Activated CD4-positive, CD25-positive, alpha-beta regulatory T cell (primary cell): ENCODE measurements around the gene HNRNPA2B1.
"Not testable (repeated sequence)": the region's sequence is repeated elsewhere in the genome, so short reads cannot be mapped to it uniquely, and the experiment has no call there.

ENCODE experiments used
- DNase-seq, 4 experiments: peaks; one replicate each; lab custom pipeline; 2025; lab: John Stamatoyannopoulos, UW

Gene HNRNPA2B1

DNA sequence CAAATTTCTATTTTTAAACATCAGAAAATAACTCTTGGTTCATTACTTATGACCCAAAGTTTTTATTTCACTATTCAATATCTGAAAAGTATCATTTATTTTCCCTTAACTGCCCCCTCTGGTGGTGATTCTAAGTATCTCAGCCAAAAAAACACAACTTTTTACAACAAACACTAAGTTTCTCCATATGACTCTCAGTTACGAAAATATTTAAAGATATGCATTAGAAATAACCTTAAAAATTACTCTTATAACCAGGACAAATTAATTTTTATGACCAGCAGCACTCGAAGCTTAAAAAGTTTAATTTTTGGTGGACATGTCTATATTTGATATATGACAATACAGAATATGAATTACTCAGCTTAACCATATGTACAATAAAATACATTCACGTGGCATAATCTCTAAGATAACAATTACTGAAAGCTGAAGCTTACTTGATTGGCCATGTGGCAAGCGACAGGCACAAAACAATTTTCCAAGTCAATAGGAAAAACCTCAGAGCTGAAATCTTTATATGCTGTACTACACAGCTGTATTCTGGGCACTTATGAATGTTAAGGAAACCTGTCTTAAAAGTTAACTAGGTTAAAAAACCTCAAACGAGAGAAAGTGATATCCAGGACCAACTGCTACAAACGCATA, 2.3 kb downstream of the HNRNPA2B1 start:
- DNase-seq = no peak

DNA sequence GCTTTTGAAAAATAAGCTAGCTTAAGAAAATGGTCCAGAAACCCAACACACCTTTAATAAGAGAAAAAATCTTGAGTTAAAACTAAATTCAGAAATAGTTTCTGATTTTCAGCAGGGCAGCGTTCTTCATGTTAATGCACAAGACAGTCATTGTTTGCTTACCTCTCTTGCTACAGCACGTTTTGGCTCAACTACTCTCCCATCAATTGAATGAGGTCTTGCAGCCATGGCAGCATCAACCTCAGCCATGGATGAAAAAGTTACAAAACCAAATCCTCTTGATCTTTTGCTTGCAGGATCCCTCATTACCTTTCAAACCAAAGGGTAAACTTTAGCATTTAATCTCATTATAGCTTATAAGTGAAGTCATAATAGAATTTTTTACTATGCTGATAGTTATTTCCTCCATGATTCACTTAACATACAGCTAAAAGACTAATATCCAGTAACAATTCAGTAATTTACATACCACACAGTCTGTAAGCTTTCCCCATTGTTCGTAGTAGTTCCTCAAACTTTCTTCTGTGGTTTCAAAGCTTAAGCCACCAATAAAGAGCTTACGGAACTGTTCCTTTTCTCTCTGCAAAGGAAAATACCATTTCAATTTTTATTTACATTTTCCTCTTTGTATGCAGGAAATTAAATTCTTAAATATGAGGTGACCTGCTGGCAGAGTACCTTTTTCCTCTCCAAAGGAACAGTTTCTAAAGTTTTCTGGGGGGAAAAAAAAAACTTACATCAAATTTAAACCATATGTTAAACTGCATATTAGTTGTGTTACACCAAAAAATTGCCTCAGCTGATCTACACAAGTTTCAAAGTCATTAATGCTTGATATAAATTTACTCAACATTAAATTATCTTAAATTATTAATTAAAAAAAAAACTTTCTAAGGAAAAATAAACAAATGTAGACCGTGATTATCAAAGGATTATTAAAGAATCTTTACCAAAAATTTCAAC, 3.1 kb downstream of the HNRNPA2B1 start:
- DNase-seq = no peak

DNA sequence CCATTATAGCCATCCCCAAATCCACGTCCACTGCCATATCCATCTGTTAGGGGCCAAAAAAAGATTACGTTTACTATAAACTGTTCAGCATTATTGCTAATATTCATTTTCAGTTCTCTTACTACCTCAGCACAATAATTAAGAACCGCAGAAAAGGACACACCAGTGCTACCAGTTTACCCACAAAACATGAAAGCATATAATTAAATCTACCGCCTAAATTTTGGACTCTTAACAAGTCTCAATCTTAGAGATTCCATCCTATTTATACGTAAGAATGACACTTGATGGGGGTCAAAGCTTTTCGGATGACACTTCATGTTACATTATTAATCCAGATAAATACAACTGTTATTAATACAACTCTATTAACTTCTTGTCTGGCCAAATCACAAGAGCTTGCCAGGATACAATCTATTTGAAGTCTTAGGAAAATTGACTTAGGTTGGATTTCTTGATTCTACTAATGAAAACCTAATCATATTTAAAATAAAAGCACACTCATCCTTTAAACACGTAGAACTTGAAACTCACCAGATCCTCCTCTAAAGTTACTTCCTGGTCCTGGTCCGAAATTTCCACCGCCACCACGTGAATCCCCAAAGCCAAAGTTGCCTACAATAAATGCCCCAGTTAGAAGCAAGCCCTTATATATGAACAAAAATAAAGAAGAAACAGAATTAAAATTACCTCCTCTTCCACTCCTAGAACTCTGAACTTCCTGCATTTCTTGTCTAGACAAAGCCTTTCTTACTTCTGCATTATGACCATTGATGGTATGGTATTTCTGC, 4.5 kb downstream of the HNRNPA2B1 start:
- no peak for DNase-seq

DNA sequence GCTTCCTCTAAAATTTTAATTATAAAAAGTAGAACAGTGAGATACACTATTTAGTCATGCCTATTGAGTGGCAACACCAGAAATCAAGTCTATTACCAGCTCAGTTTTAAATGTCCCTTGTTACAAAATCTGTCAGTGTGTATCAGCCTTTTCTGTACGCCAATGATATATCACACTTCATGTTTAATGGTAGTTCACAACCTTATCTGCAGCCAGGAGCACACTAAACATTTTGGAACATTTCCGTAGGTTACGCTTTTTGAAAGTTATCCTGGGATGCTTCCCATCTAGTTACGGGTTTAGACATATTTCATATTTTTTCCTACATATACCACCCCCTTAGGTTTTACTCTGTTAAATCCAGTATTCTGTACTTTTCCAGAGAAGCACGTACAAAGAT, 5.4 kb downstream of the HNRNPA2B1 start:
- DNase-seq = no peak

DNA sequence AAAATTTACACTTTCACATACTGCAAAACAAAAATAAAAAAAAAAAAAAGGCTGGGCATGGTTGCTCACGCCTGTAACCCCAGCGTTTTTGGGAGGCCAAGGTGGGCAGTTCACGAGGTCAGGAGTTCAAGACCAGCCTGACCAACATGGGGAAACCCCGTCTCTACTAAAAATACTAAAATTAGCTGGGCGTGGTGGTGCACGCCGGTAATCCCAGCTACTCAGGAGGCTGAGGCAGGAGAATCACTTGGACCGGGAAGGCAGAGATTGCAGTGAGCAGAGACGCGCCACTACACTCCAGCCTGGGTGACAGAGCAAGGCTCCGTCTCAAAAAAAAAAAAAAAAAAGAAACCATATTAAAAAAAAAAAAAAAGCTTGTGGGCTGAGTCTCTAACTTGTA, 5.8 kb downstream of the HNRNPA2B1 start:
- DNase-seq = not testable (repeated sequence)

DNA sequence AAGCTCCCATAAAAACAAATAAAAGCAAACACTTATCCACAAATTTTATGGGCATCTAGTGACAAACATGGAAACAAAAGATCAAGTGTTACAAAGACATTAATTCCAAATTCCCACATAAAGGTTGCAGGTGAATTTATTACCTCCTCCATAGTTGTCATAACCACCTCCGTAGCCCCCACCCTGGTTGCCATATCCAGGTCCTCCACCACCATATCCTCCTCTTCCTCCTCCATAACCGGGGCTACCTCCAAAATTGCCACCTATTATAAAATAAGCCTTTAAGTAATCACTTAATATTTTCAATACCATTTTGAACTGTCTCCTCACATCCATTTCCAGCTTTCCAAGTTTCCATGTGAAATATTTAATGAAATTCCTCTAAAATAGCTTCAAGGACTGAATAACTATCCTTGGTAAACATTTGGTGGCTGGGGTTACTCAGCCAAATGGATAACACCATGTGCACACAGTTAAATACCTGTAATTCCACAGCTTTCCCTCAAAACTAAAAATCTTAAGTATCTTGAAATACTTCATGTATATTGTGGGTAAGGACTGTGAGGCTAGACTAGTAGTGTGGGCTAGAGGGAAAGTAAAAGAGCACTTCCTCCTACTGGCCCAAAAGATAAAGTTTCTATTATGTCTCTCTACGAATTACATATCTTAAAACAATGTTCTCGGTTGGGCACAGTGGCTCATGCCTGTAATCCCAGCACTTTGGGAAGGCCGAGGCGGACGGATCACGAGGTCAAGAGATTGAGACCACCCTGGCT, 6.9 kb downstream of the HNRNPA2B1 start:
- no peak for DNase-seq

DNA sequence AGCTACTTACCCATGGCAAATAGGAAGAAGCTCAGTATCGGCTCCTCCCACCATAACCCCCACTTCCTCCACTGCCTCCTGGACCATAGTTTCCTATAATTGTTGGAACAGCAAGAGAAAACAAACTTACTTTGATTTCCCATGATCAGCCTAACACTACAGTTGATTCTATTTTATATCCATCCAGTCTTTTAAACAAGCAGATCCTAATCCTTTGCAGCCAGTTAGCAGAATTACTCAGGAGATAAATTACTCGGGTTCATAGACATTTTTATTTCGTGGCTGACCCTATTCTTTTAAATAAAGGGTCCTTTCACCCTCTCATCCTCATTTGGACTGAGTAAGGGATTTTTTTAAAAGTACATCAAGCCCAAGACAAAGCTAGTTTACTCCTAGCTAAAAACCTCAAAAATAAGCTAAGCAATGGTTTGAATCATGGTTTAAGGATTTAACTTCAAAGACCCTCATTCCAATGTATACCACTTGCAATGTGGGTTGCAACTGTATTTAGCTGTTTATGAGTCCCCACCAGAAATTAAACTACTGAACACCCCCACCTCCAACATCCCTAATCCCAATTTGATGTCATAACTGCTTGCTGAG, 8.0 kb downstream of the HNRNPA2B1 start:
- no peak for DNase-seq

DNA sequence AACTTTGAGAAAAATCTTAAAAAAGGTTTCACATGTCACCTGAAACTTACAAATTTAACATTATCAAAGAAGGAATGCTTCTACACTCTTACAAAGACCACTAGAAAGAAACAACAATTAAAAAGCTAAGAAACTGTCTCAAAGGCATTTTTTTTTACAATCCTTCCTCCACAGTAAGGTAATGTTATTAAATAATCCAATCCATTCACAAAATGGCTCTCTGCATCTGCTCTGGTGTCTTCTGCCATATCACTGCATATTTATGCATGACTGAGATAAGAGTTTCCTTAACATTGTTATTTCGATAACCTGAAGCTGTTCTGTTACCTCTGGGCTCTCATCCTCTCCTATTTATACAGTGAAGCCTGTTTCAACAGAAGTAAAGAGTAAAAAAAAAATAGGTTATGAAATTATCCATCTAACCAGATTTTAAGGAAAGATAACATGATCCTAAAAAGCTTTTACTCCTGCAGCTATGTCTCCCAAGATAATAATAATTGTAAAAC, 8.5 kb downstream of the HNRNPA2B1 start:
- no peak for DNase-seq

DNA sequence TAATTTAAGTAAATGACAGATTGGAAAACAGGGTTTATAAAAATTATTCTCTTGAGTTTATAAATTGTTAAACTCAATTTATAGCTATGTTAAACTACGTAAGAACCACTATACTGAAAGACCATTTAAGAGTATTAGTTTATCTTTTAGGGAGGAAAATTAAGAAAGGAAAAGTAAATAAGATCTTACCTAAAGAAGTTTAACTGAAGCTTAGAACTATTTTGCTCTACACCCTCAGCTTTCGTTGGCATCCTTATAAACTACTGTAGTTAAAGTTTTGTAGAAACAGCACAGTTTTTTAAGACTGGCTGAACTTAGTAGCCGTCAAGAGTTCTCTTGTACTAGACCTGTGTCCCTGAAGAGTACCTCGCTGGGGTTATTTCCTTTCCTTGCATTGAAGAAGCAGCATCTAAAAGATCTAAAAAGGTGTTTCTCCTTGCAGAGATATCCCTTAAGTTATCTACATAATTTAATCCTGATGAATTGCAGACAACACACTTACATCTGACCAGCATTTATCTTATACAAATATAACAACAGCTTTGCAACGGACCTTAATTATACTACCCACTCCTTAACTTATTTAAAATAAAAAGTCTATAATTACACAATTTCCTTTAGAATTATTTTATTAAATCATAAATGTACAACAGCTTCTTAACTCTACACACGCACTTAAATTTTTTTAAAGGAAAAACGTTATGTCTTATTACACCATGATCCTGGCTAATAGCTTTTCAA, 9.1 kb downstream of the HNRNPA2B1 start:
- DNase-seq = no peak

DNA sequence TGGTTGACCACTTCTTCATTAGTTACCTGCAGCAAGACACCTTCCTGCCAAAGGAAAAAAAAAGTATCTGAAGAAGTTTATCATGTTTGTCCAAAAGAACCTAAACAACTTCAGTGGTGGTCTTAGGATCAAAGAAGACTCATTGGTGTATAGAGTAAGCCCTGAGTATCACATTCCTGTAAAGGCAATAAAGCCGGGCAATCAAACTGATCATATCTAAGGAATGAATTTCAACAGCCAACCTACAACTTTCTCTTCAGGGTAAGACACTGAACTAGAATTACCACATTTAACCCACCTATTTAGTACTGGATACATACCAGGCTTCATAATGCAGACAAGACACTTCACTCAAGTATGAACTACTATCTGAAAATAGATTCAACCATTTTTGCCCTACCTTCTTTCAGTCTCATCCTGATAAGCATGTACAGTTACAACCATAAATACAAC, 10.1 kb downstream of the HNRNPA2B1 start:
- DNase-seq = no peak

DNA sequence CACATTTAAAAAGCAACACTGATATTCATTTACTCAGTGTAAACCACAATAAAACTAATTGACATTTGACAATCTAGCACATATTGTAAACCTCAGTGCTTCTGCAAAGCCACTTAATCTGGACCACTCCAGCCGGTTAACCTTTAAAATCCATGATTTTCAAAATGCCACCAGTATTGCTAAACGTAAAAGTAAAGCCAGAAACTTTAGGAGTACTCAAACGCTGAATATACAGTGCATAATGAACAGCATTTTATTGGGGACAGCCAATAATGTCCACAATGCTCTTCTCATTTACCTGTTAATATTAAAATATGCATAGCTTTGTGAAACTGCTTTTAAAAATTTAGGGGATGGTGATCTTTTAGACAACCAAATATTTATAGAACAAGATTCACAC, 10.8 kb downstream of the HNRNPA2B1 start:
- DNase-seq = no peak

DNA sequence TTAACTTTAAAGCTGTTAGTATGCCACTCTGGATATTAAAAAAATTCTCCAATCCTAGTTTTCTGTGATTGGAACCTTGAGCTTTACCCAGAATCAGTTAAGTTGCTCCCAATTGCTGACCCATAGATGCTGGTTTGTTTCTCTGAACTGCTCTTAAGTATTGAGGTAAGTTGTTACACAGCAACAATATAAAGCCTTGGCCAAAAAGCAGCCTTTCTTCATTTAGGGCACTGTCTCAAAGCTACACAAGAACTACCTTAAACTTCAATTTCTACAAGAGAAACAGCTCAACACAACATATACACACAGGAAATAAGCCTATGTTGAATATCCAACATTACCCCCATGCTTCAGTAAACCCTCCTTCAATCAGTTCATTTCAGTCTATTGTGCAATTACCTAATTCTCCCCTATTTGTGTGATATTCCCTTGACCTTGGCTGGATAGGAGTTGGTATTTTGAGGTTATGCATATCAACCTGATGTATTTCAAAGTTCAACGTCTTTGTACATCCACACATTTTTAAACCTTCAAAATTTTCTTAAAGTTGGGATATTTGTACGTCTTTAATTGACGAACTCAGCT, 11.5 kb downstream of the HNRNPA2B1 start:
- DNase-seq = no peak

DNA sequence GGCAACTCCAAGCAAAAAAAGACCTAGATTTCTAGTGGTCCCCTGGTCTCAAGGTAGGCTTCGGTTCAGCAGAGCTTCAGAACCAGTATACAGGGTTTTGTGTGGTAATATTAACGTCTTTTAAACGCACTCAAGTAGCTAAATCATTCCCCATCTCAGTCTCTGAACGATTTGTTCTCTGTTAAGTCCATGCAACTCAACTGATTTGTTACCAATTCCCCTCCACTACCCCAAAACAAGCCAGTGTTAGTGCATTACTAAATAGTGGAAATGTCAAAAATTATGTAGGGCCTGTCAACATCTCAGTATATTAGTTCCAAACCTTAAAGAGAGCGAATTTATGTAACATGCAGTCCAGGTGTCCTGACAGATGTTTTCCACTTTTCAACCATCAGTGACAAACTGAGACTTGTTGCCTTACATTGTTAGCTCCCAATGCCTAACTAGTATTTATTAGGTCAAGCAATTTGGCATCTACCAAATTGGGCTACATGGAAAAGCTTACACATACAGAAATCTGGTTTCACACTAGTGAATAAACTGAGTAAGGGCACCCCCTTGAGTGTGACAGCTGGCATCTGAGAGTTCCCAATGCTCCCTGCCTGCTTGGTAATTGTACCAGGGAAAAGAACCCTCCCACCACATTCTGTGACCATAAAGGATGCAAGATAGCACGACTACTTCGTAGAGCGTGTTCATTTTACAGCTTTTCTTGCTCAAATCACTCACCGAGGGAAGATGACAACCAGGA, 12.2 kb downstream of the HNRNPA2B1 start:
- no peak for DNase-seq

DNA sequence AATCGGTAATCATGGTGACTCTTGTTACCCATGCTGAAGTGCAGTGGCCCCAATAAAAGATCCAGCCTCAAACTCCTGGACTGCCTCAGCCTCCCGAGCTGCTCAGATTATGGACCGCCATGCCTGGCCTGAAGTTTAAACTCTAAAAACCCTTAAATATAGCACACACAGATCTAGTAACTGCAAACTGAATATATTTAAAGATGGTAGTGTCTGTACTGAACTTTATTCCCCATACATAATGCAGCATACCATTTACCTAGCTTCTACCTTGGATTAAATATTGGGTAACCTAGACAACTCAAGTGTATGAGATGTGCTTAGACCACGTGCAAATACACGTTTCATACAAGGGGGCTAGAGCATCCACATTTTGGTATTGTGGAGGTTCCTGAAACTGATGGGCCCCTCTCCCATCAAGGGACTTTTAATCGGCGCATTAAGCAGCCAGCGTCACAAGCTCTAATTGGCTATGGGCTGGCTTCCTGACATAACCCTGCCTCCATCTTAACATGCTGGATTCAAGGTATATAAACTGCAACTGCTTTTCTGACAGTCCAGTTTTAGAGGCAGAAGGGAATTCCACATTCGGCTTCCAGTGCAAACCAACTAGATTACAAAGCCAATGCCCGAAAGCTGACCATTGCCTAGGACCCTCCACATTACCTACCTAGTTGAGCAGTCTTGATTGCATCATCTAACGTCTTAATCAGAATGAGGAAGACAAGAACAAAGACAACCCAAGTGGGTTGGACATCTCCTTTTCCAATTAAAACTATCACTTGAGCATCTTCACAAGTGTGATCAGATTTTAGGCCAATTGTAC, 13.0 kb downstream of the HNRNPA2B1 start:
- no peak for DNase-seq

DNA sequence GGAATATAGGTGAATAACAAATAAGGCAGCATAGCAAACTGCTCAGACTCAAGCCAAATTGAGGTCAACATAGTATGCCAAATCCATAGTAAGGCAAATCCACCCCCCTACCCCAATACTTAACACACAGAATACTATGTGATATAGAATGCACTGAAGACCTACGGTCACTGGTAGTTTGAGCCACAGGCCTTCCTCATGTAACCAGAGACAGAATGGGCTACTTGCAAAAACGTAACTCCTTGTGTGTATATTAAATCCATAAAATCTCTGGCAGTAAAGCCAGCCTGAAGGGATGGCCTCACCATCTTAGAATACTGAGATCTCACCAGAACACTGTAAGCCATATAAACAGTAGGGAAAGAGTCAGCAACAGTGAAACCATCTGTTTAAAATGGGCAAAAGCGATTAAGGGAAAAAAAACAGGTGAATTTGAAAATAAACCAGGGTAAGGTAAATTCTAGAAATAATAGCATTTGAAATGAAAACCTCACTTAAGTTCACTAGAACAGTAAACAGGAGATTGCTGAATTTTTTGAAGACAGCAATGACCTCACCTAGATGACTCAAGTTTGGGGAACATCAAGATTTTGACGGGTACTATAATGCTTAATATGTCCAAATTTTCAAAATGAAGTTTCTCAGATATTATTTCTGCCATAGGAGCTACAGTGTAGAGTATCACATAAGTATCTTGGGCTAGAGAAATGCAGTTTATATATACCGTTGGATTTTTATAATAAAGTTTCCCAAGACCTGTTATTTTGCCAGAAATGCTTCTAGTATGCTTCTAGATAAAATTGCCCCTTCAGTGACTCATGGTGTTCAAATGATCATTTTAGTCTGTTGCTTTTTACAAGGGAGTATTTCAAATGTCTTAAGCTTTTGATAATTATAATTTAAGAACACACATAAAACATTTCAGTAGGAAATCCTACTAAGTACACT, 13.9 kb downstream of the HNRNPA2B1 start:
- no peak for DNase-seq

DNA sequence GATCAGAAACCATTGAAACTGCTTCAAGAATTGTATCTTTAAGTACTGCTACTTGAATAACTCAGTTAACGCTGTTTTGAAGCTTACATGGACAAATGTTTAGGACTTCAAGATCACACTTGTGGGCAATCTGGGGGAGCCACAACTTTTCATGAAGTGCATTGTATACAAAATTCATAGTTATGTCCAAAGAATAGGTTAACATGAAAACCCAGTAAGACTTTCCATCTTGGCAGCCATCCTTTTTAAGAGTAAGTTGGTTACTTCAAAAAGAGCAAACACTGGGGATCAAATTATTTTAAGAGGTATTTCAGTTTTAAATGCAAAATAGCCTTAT, 14.7 kb downstream of the HNRNPA2B1 start:
- DNase-seq = no peak

DNA sequence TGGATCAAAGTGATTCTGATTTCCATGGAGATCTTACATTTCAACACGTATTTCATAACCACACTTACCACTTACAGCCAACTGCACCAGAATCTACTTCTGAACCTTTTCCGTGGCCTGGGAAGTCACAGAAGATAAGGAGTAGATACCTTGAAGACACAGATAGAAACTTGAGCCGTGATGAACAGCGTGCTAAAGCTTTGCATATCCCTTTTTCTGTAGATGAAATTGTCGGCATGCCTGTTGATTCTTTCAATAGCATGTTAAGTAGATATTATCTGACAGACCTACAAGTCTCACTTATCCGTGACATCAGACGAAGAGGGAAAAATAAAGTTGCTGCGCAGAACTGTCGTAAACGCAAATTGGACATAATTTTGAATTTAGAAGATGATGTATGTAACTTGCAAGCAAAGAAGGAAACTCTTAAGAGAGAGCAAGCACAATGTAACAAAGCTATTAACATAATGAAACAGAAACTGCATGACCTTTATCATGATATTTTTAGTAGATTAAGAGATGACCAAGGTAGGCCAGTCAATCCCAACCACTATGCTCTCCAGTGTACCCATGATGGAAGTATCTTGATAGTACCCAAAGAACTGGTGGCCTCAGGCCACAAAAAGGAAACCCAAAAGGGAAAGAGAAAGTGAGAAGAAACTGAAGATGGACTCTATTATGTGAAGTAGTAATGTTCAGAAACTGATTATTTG, 15.3 kb downstream of the HNRNPA2B1 start:
- DNase-seq = no peak
